Stimulated activated CD4-positive, alpha-beta T cell treated with anti-CD3 and anti-CD28 coated beads, Interleukin-12 subunit alpha, Interleukin-12 subunit beta, amount 100 ng/mL, for 4 hours (primary cell): ENCODE measurements around the gene SLC39A9.
"Not testable (repeated sequence)": the region's sequence is repeated elsewhere in the genome, so short reads cannot be mapped to it uniquely, and the experiment has no call there.

Source experiments
- DNase-seq: peaks from one replicate; pipeline ENCODE4 v3.0.0-alpha.2; 2020

SLC39A9 gene

GRCh38 chr14:69370061-69370460 is 28.4 kb upstream of the SLC39A9 start:
- no peak for DNase-seq

GRCh38 chr14:69372146-69372545 is 26.3 kb upstream of the SLC39A9 start:
- DNase-seq: no peak

GRCh38 chr14:69373104-69373503 is 25.4 kb upstream of the SLC39A9 start:
- no peak for DNase-seq

- no peak for DNase-seq
Observed at GRCh38 chr14:69374235-69374634, 24.3 kb upstream of the SLC39A9 start.

GRCh38 chr14:69375182-69375581 is 23.3 kb upstream of the SLC39A9 start:
- DNase-seq: no peak

DNA sequence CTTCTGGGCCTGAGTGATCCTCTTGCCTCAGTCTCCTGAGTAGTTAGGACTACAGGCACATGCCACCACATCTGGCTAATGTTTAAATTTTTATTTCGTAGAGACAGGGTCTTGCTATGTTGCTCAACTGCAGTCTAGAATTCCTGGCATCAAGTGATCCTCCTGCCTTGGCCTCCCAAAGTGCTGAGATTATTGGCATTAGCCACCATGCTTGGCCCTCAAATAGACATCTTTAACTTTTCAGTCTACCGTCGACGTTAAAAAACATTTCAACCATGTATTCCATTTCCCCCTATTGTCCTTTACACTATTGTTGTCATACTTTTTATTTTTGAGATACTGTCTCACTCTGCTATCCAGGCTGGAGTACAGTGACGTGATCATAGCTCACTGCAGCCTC is 22.8 kb upstream of the SLC39A9 start:
- no peak for DNase-seq

DNA sequence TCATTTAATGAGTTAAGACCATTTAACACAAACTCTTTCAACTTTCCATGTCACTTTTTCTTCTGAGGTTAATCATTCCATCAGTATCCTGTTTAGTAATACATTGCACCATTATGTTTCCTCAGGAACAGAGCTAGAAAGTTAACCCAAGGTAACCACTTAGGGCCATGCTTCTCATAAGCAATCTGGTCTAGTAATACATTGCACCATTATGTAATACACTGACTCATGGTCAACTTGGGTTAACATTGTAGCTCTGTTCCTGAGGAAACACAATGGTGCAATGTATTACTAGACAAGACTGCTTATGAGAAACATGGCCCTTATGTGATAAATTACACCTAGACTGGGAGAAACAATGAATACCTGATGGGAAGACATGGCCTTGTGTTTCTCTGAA is 22.1 kb upstream of the SLC39A9 start:
- DNase-seq: no peak

DNA sequence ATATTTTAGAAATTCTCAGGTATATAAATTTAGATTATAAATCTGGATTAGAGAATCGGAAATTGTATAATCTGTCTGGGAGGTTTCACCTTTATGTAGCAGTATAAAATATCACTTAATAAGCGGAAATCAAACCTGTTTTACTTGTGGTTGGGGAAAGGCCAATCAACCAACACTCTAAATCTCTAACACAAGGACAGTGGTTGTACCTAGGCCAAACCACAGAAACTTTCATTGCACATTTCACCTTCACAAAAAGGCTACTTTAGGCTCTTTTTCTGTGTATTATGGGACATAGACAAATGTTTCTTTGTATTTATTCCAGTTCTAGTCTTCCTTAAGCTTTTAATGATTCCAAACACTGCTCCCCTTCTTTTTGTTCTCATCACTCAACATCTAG is 20.2 kb upstream of the SLC39A9 start:
- no peak for DNase-seq

- no peak for DNase-seq
Observed at GRCh38 chr14:69387311-69387710, 11.2 kb upstream of the SLC39A9 start.

DNA sequence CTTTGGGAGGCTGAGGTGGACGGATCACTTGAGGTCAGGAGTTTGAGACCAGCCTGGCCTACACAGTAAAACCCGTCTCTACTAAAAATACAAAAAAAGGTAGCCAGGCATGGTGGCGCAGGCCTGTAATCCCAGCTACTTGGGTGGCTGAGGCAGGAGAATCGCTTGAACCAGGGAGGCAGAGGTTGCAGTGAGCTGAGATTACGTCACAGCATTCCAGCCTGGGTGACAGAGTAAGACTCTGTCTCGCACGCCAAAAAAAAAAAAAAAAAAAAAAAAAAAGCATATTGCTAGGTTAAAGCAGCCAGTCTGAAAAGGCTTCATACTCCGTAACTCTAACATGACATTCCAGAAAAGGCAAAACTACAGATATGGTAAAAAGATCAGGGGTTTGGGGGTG is 7.1 kb upstream of the SLC39A9 start:
- not testable (repeated sequence) for DNase-seq

- DNase-seq: no peak
Observed at GRCh38 chr14:69392481-69392880, 6.0 kb upstream of the SLC39A9 start.

DNA sequence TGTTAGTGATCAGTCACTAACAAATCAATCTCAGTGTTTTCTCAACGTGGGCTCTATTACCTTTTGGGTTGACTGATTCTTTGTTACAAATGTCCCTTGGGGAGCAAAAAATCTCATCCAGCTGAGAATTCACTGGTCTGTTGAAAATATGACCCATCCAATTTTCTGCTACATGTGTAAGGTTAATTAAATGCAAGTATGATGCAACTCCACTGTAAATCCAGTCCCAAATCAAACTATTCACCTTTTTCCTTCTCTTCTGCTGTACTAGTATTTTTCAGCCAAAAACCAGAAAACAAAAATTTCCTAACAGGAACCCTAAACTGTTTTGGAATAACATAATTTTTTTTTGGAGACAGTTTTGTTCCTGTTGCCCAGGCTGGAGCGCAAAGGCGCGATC is 2.6 kb upstream of the SLC39A9 start:
- no peak for DNase-seq

DNA sequence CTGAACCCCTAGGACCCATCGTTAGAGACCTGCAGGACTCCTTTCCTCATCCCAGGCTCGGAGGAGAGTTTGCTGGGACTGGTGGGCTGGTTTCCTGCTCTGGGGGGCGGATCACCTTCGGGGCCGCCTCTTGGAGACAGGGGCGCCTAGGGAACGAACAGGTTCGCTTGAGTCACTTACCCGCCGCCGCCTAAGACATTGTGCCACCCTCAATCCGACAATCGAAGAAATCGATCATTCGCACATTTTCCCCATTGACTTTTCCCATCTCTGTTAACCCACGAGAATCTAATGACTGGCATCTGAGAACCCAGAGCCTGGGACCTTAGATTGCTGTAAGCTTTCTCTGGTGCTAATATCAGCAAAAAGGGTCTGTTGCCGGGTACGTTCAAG is 322 bp downstream of the SLC39A9 start:
- no peak for DNase-seq

DNA sequence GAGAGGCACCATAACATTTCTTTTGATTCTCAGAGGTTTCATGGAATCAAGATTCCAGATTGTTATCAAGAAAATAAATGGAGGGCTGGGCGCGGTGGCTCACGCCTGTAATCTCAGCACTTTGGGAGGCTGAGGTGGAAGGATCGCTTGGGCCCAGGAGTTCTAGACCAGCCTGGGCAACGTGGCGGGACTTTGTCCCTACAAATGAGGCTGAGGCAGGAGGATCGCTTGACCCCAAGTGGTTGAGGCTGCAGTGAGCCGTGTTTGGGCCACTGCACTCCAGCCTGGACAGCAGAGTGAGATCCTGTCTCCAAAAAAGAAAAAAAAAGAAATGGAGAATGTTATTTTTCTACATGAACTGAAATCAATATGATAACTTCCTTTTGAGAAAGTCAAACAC is 1.3 kb downstream of the SLC39A9 start:
- DNase-seq: no peak

DNA sequence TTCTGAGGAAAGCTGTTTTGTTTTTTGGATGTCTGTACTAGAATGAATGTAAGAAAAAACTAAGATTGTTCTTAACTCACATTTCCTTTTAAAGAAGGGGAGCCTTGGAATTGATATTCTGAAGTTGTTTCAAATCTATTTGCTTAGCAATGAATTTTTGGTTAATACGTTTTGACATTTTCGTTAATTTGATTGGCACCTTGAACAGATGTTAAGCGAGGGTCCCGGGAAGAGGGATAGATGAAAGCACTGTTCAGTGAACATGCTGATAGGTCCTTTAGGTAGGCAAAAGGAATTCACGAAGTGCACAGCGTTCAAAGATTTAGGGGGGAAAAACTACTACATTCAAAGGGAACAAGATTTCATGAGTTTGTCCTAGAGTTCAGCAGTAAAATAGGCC is 1.7 kb downstream of the SLC39A9 start:
- DNase-seq: no peak

DNA sequence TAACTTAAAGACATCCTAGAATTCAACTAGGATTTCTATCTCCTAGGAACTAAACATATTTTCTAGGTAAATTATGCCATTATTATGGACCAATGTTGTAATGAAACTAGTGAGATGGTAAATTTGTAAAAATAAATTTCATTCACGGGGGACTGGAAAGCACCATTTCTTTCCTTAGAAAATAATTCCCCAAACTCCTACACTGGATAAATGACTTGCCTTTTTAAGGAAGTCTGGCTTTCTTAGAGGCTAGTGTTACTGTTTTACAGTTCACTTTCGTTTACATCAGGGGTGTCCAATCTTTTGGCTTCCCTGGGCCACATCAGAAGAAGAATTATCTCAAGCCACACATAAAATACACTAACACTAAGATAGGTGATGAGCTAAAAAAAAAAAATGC is 3.3 kb downstream of the SLC39A9 start:
- no peak for DNase-seq

GRCh38 chr14:69404478-69404877 is 6.0 kb downstream of the SLC39A9 start:
- DNase-seq: no peak

- DNase-seq: no peak
Observed at GRCh38 chr14:69404883-69405282, 6.4 kb downstream of the SLC39A9 start.

GRCh38 chr14:69405762-69406161 is 7.3 kb downstream of the SLC39A9 start:
- DNase-seq: no peak

DNA sequence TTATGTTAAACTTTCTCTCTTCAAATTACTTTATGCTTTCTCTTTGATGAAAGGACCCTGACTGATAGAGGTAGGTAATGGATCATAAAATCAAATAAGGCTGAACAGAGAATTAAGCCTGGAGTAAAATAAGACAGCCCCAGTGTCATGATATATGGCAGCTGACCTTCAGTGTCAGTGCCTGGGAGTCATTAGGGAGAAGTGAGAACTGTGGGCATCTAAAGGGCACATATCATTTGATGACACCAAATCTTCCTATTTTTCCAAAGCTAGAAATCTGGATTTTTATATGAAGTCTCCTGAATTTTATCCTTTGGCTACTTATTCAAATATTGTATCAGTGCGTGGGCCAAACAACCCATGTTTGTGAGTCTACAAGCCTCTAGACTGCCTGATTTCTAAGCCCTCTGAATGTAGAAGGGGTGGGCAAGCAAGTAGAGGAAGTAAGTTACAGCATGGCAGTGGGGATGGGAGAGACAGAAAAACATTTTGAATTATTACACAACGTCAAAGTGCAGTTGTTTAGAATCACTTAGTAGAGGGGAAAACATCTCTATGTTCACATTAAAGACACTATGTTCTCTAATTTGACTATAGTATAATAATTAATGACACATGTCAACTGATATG is 10.0 kb downstream of the SLC39A9 start:
- no peak for DNase-seq

GRCh38 chr14:69413483-69413882 is 15.0 kb downstream of the SLC39A9 start:
- no peak for DNase-seq

DNA sequence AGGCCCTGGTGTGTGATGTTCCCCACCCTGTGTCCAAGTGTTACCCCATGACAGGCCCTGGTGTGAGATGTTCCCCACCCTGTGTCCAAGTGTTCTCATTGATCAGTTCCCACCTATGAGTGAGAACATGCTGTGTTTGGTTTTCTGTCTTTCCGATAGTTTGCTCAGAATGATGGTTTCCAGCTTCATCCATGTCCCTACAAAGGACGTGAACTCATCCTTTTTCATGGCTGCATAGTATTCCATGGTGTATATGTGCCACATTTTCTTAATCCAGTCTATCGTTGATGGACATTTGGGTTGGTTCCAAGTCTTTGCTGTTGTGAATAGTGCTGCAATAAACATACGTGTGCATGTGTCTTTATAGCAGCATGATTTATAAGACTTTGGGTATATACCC is 17.6 kb downstream of the SLC39A9 start:
- DNase-seq: not testable (repeated sequence)

DNA sequence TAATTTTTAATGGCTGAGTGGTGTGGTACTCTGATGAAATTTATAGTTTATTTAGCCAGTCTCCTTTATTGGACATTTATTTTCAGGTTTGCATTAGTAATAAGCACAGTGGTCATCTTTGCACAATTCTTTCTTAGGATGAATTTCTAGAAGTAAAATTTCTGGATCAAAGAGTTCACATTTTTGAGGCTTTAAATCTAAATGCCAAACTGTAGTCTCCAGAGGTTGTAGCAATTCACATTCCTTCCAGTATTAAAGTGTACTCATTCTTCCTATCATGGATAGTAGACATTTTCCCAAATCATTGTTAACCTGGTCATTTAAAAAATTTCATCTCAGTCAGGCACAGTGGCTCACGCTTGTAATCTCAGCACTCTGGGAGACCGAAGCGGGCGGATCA is 24.8 kb downstream of the SLC39A9 start:
- no peak for DNase-seq

DNA sequence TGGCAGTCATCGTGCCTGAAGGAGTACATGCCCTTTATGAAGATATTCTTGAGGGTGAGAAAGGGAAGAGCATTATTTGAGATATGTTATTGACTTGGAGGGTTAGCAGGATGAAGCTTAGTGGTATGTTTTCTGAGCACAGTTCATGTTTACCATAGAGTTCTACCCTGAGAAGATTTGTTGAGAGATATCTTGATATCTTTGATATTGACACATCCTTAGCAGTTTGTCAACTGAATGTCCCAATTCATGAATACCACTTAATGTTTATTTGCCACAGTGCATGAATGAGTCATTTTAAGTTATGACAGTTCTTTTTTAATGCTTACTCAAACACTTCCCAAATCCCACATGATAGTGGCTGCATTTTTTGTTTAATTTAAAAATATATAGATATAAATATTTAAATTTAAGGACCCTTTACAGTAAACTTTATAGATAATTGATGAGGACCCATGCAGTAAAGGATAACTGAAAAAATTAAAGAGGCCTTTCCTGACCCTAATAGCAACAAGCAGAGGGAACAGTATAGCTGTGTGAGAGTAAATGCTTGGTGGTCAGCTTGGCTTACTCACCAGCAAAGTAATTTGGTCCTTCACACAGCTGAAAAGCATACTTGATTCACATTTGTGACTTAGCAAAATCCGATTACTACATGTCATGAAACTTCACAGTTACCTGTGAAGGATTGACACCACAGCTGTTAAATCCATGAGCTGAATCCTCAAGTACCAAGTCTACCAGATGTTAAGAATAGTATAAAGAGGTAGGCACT is 25.8 kb downstream of the SLC39A9 start:
- DNase-seq: no peak

DNA sequence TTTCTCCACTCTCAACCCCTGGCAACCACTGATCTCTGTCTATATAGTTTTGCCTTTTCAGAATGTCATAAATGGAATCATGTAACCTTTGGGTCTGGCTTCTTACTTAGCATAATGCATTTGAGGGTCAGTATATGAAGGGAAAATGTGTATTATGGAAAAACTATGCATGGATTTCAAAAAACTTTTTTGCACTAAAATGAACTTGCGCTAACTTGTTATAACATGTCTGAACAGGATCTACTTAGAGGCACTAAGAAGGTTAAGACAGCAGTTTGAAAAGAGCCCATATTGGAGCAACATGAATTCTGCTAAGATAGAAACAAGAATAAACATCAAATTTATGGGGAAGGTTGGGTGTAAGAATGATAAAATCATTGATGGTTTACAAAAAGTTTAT is 29.1 kb downstream of the SLC39A9 start:
- no peak for DNase-seq
